Smooth muscle cell (in vitro differentiated cells): Measurements from ENCODE around the gene MAP3K10. TPM values are rescaled to one million over a fixed set of nuclear protein-coding genes. Genes with fewer than 3 reads are reported as not detected.
"Not testable (repeated sequence)": the region's sequence is repeated elsewhere in the genome, so short reads cannot be mapped to it uniquely, and the experiment has no call there.

ENCODE experiments used
- DNase-seq: peaks from one replicate; lab custom pipeline; 2025; ENCODE audit not compliant: unreplicated experiment; lab: John Stamatoyannopoulos, UW
- H2AFZ ChIP-seq: fragments of 200-600 bp; sonication (generic); 2 replicates; pipeline ENCODE4 v1.6.0; 2016; ENCODE audit warnings: antibody characterized with exemption, low read depth, mild to moderate bottlenecking
- H3F3A ChIP-seq: fragments of 200-600 bp; sonication (generic); 2 replicates; pipeline ENCODE4 v1.6.0; 2017; ENCODE audit warnings: antibody characterized with exemption, low read depth
- H3K27ac ChIP-seq: fragments of 200-600 bp; sonication (generic); 2 replicates; pipeline ENCODE4 v1.5.1; 2016; ENCODE audit warnings: low read depth, mild to moderate bottlenecking
- H3K27me3 ChIP-seq: fragments of 200-600 bp; sonication (generic); 2 replicates; pipeline ENCODE4 v1.6.1; 2016; ENCODE audit warnings: low read depth, mild to moderate bottlenecking
- H3K36me3 ChIP-seq: fragments of 200-600 bp; sonication (generic); 2 replicates; pipeline ENCODE4 v1.5.1; 2016; ENCODE audit warnings: low read depth
- H3K4me1 ChIP-seq: fragments of 200-600 bp; sonication (generic); 2 replicates; pipeline ENCODE4 v1.5.1; 2016; ENCODE audit warnings: low read depth
- H3K4me2 ChIP-seq: fragments of 200-600 bp; sonication (generic); 2 replicates; pipeline ENCODE4 v1.6.0; 2016; ENCODE audit warnings: mild to moderate bottlenecking
- H3K4me3 ChIP-seq: fragments of 200-600 bp; sonication (generic); 2 replicates; pipeline ENCODE4 v1.5.1; 2016; ENCODE audit warnings: mild to moderate bottlenecking
- H3K79me2 ChIP-seq: fragments of 200-600 bp; sonication (generic); 2 replicates; pipeline ENCODE4 v1.6.0; 2016; ENCODE audit warnings: low read depth, mild to moderate bottlenecking
- H3K9ac ChIP-seq: fragments of 200-600 bp; sonication (generic); 2 replicates; pipeline ENCODE4 v1.6.0; 2016; ENCODE audit warnings: low read depth
- H3K9me3 ChIP-seq: fragments of 200-600 bp; sonication (generic); replicated peaks from 2 replicates; pipeline ENCODE4 v1.5.1; 2016; ENCODE audit warnings: low read depth
- H4K20me1 ChIP-seq: fragments of 200-600 bp; sonication (generic); 2 replicates; pipeline ENCODE4 v1.6.0; 2016; ENCODE audit warnings: low read depth
- WGBS: methylation state at CpG from one replicate; pipeline ENCODE4 v1.1.7; 2016; ENCODE audit warnings: low lambda C conversion rate; 5-methylcytosine and 5-hydroxymethylcytosine counted together
- polyA plus RNA-seq: library from polyadenylated mRNA; unstranded; fragments of >200 nt; fragmentation: Nextera tagmentation; extraction: Ambion mirVana; gene quantifications from 2 replicates; pipeline ENCODE4 v1.2.1, GENCODE V29; 2016
- total RNA-seq: library from RNA; depleted of rRNA; stranded (reverse); fragments of >200 nt; gene quantifications from 2 replicates; pipeline ENCODE4 v1.2.3, GENCODE V29; 2014
- TF ChIP-seq, protein P1 (sequence below): fragments of 200-600 bp; sonication (generic); IDR thresholded peaks from 2 replicates; pipeline ENCODE4 v1.5.1; 2017; ENCODE audit warnings: borderline replicate concordance, mild to moderate bottlenecking, antibody characterized with exemption; ENCODE audit not compliant: insufficient read depth, poor library complexity, severe bottlenecking

Gene MAP3K10
- total and polyA plus RNA-seq, 2 experiments from 2014 or later: 4.4 to 7.8 TPM

- Histone ChIP-seq H3F3A (no peaks in the 10 kb centered on the region), H3K4me3 (no peak overlapping the region), H3K9me3 (no peaks in the 10 kb centered on the region), H3K27me3 (no peaks in the 10 kb centered on the region), H4K20me1 (no peaks in the 10 kb centered on the region), H3K79me2 (no peaks in the 10 kb centered on the region), H3K27ac (no peak overlapping the region), H3K36me3 (no peaks in the 10 kb centered on the region), H3K9ac (no peak overlapping the region), H3K4me1 (no peaks in the 10 kb centered on the region), H3K4me2 (no peak overlapping the region), H2AFZ (no peak overlapping the region)
- TF ChIP-seq, protein P1, sequence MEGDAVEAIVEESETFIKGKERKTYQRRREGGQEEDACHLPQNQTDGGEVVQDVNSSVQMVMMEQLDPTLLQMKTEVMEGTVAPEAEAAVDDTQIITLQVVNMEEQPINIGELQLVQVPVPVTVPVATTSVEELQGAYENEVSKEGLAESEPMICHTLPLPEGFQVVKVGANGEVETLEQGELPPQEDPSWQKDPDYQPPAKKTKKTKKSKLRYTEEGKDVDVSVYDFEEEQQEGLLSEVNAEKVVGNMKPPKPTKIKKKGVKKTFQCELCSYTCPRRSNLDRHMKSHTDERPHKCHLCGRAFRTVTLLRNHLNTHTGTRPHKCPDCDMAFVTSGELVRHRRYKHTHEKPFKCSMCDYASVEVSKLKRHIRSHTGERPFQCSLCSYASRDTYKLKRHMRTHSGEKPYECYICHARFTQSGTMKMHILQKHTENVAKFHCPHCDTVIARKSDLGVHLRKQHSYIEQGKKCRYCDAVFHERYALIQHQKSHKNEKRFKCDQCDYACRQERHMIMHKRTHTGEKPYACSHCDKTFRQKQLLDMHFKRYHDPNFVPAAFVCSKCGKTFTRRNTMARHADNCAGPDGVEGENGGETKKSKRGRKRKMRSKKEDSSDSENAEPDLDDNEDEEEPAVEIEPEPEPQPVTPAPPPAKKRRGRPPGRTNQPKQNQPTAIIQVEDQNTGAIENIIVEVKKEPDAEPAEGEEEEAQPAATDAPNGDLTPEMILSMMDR: no peak
- WGBS: 63% methylated on average over 5 of the region's 5 CpGs
- no peak for DNase-seq
Measured at GRCh38 chr19:40144151-40144550, 47.1 kb upstream of the MAP3K10 start.

DNA sequence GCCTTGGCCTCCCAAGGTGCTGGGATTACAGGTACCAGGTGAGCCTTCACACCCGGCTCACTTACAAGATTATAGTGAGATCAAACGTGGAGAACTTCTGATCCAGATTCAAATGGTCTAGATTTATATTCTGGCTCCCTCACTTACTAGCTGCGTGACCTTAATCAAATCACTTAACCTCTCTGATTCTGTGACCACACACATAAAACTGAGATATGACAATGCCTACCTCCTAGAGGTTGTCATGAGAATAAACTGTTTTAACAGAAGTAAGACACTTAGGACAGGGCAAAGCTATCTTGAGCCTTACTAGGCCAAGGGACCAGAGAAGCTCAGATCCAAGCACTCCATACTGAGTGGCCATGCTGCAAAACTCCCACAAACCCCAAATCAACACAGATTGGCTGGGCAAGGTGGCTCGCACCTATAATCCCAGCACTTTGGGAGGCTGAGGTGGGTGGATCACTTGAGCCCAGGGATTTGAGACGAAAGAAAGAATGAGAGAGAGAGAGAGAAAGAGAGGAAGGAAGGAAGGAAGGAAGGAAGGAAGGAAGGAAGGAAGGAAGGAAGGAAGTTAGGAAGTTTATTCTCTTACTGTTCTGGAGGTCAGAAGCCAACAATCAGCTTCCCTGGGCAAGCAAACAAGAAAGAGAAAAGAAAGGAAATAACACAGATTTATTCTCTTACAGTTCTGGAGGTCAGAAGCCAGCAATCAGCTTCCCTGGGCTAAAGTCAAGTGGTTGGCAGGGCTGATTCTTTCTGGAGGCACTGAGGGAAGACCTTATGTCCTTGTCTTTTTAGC lies 46.1 kb upstream of the MAP3K10 start:
- Histone ChIP-seq H3K36me3 (no peaks in the 10 kb centered on the region), H3F3A (no peaks in the 10 kb centered on the region), H3K4me2 (no peak overlapping the region), H4K20me1 (no peaks in the 10 kb centered on the region), H3K27ac (no peak overlapping the region), H3K4me1 (no peaks in the 10 kb centered on the region), H3K79me2 (no peaks in the 10 kb centered on the region), H3K9ac (no peak overlapping the region), H3K9me3 (no peaks in the 10 kb centered on the region), H3K4me3 (no peak overlapping the region), H3K27me3 (no peaks in the 10 kb centered on the region), H2AFZ (no peak overlapping the region)
- TF ChIP-seq, protein P1: no peak
- DNase-seq: no peak
- WGBS: 85% methylated on average over 4 of the region's 5 CpGs

- not testable (repeated sequence) for H3K4me1 ChIP-seq, H3K27ac ChIP-seq, H3K79me2 ChIP-seq, H3K9me3 ChIP-seq, H3K4me2 ChIP-seq, H3K36me3 ChIP-seq, H4K20me1 ChIP-seq, H2AFZ ChIP-seq, H3K27me3 ChIP-seq, DNase-seq, H3K4me3 ChIP-seq, H3F3A ChIP-seq, H3K9ac ChIP-seq
- 82% methylated on average over 6 of the region's 6 CpGs for WGBS
Measured at GRCh38 chr19:40145749-40146029, 45.5 kb upstream of the MAP3K10 start.

DNA sequence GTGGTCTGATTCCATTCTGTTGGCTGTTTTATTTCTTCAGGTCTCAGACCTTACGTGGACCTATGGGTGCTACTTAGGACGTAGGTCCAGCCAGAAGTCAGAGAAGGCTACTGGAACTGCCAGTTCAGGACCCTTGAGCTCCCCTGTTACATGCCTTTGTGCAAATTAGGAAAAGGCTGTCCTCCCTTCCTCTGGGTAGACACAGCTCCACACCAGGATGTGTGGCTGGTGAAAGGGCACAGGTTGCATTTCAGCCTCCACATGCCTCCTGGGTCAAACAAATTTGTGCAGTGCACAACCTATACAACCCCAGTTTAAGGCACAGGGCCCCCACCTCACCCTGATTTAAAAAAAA lies 43.9 kb upstream of the MAP3K10 start:
- TF ChIP-seq, protein P1: no peak
- H3K9ac ChIP-seq: no peak overlapping the region
- H3K27ac ChIP-seq: no peak overlapping the region
- peak overlapping the region; percentile 69 for H2AFZ ChIP-seq
- no peaks in the 10 kb centered on the region for H4K20me1 ChIP-seq
- H3K36me3 ChIP-seq: no peaks in the 10 kb centered on the region
- no peaks in the 10 kb centered on the region for H3K79me2 ChIP-seq
- 82% methylated on average over 2 of the region's 2 CpGs for WGBS
- no peaks in the 10 kb centered on the region for H3K4me1 ChIP-seq
- H3K4me2 ChIP-seq: peak overlapping the region; percentile 39
- DNase-seq: no peak
- H3K27me3 ChIP-seq: no peaks in the 10 kb centered on the region
- no peak overlapping the region for H3K4me3 ChIP-seq
- no peaks in the 10 kb centered on the region for H3F3A ChIP-seq
- H3K9me3 ChIP-seq: no peaks in the 10 kb centered on the region
